ENCODE measurements around the gene TOM1L2. TPM values are rescaled to one million over a fixed set of nuclear protein-coding genes. Genes with fewer than 3 reads are reported as not detected.

The TOM1L2 gene
- total RNA-seq, 1 donor from 2014 or later, result 4.3 TPM

DNA sequence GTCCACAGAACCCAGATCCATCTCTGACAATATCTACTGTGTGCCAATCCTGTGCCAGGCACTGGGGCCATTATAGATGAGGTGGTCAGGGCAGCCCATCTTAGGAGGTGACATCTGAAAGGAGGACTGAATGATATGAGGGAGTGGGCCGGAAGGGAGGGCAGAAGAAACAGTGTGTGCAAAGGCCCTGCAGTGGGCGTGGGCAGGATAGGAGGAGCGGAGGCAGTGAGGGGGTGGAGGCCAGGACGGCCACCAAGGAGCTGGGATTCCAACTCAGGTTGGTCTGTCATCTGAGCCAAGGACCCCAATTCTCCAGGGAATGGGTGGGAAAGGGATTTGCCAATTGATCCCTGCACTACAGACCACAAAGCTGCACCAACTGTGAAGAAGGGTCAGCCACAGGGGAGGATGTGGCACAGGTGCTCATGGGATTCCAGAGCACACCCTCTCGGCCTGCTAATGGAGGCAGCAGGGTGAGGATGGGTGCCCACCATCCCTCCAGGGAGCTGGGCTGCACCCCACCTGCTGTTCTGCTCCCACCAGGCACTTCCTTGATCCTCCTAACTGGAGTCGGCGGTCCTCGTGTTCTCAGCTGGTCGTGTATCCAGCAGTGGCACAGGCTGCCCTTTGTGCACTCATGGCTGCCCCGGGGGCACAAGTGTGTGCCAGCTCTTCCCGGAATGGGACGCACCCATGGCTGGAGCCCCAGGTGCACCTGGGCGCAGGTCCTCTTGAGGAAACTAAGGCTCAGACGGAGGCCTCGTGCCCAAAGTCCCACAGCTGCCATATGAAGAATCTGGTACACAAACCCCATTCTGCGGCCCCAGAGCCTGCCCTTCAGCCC is 145.0 kb downstream of the TOM1L2 start:
- no peaks in the 10 kb centered on the region for H3K36me3 ChIP-seq
- H3K4me1 Mint-ChIP-seq, result peaks cover 70% of the 10 kb centered on the region
- H3K4me3 ChIP-seq, result no peak overlapping the region
- no peaks in the 10 kb centered on the region for H3K9me3 ChIP-seq (ENCODE audit: low read depth)
- peak overlapping the region; percentile 90 for H3K27ac Mint-ChIP-seq
- H3F3A ChIP-seq (ENCODE audit: low read depth), result peaks cover 25% of the 10 kb centered on the region
- H3K36me3 Mint-ChIP-seq, result peaks cover under 1% of the 10 kb centered on the region
- no peak overlapping the region for H2AFZ ChIP-seq (replicated peaks)
- H4K20me1 ChIP-seq (ENCODE audit: low read depth), result peaks cover 95% of the 10 kb centered on the region
- TF ChIP-seq EZH2phosphoT487 (IDR thresholded peaks at IDR 0.05), result no peak
- no peak for TF ChIP-seq CTCF (IDR thresholded peaks at IDR 0.05)
- no peak for TF ChIP-seq EZH2 (IDR thresholded peaks at IDR 0.05)
- DNase-seq (ENCODE audit: low spot score), result no peak
- no peaks in the 10 kb centered on the region for H3K9me3 Mint-ChIP-seq
- H3K4me3 Mint-ChIP-seq, result no peak overlapping the region
- no peaks in the 10 kb centered on the region for H3K27me3 ChIP-seq
- H3K4me2 ChIP-seq, result no peak overlapping the region
- H3K4me1 ChIP-seq, result peaks cover 30% of the 10 kb centered on the region
- H3K27me3 Mint-ChIP-seq (ENCODE audit: insufficient read depth, low read depth), result peaks cover 3% of the 10 kb centered on the region
- H3K27ac ChIP-seq, result no peak overlapping the region
- H3K9ac ChIP-seq, result no peak overlapping the region
- H3K79me2 ChIP-seq (ENCODE audit: low read depth), result peaks cover 91% of the 10 kb centered on the region

GRCh38 chr17:17826342-17826713 is 145.9 kb downstream of the TOM1L2 start:
- H3K4me3 Mint-ChIP-seq, result no peak overlapping the region
- Histone ChIP-seq H4K20me1 (ENCODE audit: low read depth) (peaks cover 95% of the 10 kb centered on the region), H3F3A (ENCODE audit: low read depth) (peaks cover 25% of the 10 kb centered on the region), H3K79me2 (ENCODE audit: low read depth) (peaks cover 91% of the 10 kb centered on the region), H3K27me3 (no peaks in the 10 kb centered on the region), H3K4me1 (peaks cover 37% of the 10 kb centered on the region), H3K9me3 (ENCODE audit: low read depth) (no peaks in the 10 kb centered on the region), H3K4me3 (no peak overlapping the region), H3K9ac (no peak overlapping the region), H3K4me2 (no peak overlapping the region), H2AFZ (replicated peaks) (no peak overlapping the region), H3K27ac (no peak overlapping the region), H3K36me3 (no peaks in the 10 kb centered on the region)
- H3K27ac Mint-ChIP-seq, result no peak overlapping the region
- no peaks in the 10 kb centered on the region for H3K9me3 Mint-ChIP-seq
- TF ChIP-seq CTCF (IDR thresholded peaks at IDR 0.05) (no peak), EZH2phosphoT487 (IDR thresholded peaks at IDR 0.05) (no peak), EZH2 (IDR thresholded peaks at IDR 0.05) (no peak)
- H3K36me3 Mint-ChIP-seq, result no peaks in the 10 kb centered on the region
- peaks cover 3% of the 10 kb centered on the region for H3K27me3 Mint-ChIP-seq (ENCODE audit: insufficient read depth, low read depth)
- H3K4me1 Mint-ChIP-seq, result peaks cover 70% of the 10 kb centered on the region
- no peak for DNase-seq (ENCODE audit: low spot score)

DNA sequence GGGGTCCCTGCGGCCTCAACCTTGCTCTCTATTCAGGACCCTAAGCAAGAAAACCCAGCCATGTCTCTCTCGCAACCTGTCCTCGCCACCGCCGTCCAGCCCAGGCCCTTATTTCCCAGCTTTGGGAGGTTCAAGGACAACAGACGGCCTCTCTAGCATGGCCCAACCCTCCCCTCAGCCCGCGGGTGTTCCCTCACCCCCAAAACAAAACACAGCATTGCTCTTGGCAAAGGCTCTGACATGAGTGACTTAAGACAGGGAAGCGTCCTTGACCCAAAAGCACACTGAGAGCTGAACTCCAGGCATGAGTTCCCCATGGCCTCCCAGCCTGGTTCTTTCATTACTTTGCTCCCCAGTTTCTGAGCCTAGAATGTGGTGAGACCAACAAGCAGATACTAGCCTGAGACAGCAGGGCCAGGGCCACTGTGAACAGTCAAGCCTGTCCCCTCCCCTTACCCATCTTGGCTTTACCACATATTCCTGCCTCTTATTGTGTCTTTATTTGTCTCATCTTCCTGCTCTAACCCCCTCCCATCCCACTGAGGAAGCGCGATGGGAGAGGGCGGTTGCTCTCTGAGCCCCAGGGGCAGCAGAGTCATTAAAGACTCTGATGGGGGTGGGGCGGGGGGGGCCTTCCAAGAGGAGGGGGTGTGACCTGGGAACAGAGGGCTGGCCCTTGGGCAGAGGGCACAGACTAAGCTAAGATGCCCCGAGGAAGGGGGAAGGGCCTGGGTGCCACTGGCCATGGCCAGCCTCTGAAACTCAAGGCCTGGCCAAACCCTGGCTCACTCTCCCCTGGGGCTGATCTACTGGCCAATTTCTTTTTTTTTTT is 147.2 kb downstream of the TOM1L2 start:
- TF ChIP-seq EZH2 (IDR thresholded peaks at IDR 0.05) (no peak), CTCF (IDR thresholded peaks at IDR 0.05) (no peak), EZH2phosphoT487 (IDR thresholded peaks at IDR 0.05) (no peak)
- no peaks in the 10 kb centered on the region for H3K9me3 Mint-ChIP-seq
- no peaks in the 10 kb centered on the region for H3K27me3 ChIP-seq
- peaks cover 87% of the 10 kb centered on the region for H3K79me2 ChIP-seq (ENCODE audit: low read depth)
- H3K27me3 Mint-ChIP-seq (ENCODE audit: insufficient read depth, low read depth), result peaks cover 3% of the 10 kb centered on the region
- H3K36me3 ChIP-seq, result no peaks in the 10 kb centered on the region
- peak overlapping the region; percentile 71 for H3K4me2 ChIP-seq
- no peak overlapping the region for H3K4me3 ChIP-seq
- no peak overlapping the region for H3K9ac ChIP-seq
- H3K9me3 ChIP-seq (ENCODE audit: low read depth), result no peaks in the 10 kb centered on the region
- peaks cover 71% of the 10 kb centered on the region for H3K4me1 Mint-ChIP-seq
- H4K20me1 ChIP-seq (ENCODE audit: low read depth), result peaks cover 95% of the 10 kb centered on the region
- DNase-seq (ENCODE audit: low spot score), result peak; percentile 42
- peaks cover 2% of the 10 kb centered on the region for H3K36me3 Mint-ChIP-seq
- H3K4me3 Mint-ChIP-seq, result peak overlapping the region; percentile 80
- H3F3A ChIP-seq (ENCODE audit: low read depth), result peaks cover 25% of the 10 kb centered on the region
- peak overlapping the region; percentile 89 for H3K27ac ChIP-seq
- H3K27ac Mint-ChIP-seq, result peak overlapping the region; percentile 94
- peaks cover 41% of the 10 kb centered on the region for H3K4me1 ChIP-seq
- no peak overlapping the region for H2AFZ ChIP-seq (replicated peaks)
